HepG2 (cell line): ENCODE measurements around the gene SNX15. TPM values are rescaled to one million over a fixed set of nuclear protein-coding genes. Genes with fewer than 3 reads are reported as not detected.

Experiments
- ARHGAP35 ChIP-seq: sonication (generic); formaldehyde crosslinking; IDR thresholded peaks from 2 replicates; pipeline ENCODE4 v1.9.0; 2022; ENCODE audit warnings: mild to moderate bottlenecking, inconsistent platforms, moderate library complexity, missing genetic modification reagents, borderline replicate concordance
- CHD4 ChIP-seq: fragments of 200-600 bp; sonication (generic); IDR thresholded peaks from 2 replicates; pipeline ENCODE4 v1.7.0; 2017; ENCODE audit warnings: mild to moderate bottlenecking, low read length, borderline replicate concordance
- HMGA1 ChIP-seq: sonication (generic); formaldehyde crosslinking; conservative IDR thresholded peaks from 2 replicates; pipeline ENCODE4 v1.4.0; 2020; ENCODE audit warnings: missing genetic modification reagents
- MYC ChIP-seq: sonication (generic); formaldehyde crosslinking; IDR thresholded peaks from 2 replicates; pipeline ENCODE4 v1.9.0; 2021; ENCODE audit warnings: missing genetic modification reagents, borderline replicate concordance
- NFIC ChIP-seq: IDR thresholded peaks from 2 replicates; pipeline ENCODE4 v1.6.1; 2012; ENCODE audit warnings: mild to moderate bottlenecking, low read length, inconsistent platforms
- NPAS2 ChIP-seq: sonication (generic); formaldehyde crosslinking; IDR thresholded peaks from 2 replicates; pipeline ENCODE4 v1.8.0; 2022; ENCODE audit warnings: mild to moderate bottlenecking, missing genetic modification reagents, borderline replicate concordance
- PITX1 ChIP-seq: sonication (generic); formaldehyde crosslinking; IDR thresholded peaks from 2 replicates; pipeline ENCODE4 v1.5.1; 2020; ENCODE audit warnings: mild to moderate bottlenecking, missing genetic modification reagents
- REL ChIP-seq: sonication (generic); formaldehyde crosslinking; conservative IDR thresholded peaks from 2 replicates; pipeline ENCODE4 v1.8.0; 2022; ENCODE audit warnings: mild to moderate bottlenecking, missing genetic modification reagents, moderate library complexity
- RFXAP ChIP-seq: sonication (generic); formaldehyde crosslinking; IDR thresholded peaks from 2 replicates; pipeline ENCODE4 v1.4.0; 2020; ENCODE audit warnings: missing genetic modification reagents, borderline replicate concordance
- STAG1 ChIP-seq: sonication (generic); formaldehyde crosslinking; IDR thresholded peaks from 2 replicates; pipeline ENCODE4 v1.4.0; 2020; ENCODE audit warnings: missing genetic modification reagents
- YY1 ChIP-seq: IDR thresholded peaks from 2 replicates; pipeline ENCODE4 v1.6.1; 2011; ENCODE audit warnings: low read length, low read depth, moderate library complexity, mild to moderate bottlenecking; ENCODE audit not compliant: insufficient read depth, insufficient replicate concordance
- ZIK1 ChIP-seq: sonication (generic); formaldehyde crosslinking; IDR thresholded peaks from 2 replicates; pipeline ENCODE4 v1.5.0; 2020; ENCODE audit warnings: mild to moderate bottlenecking, low read depth, missing genetic modification reagents, borderline replicate concordance
- ZNF317 ChIP-seq: sonication (generic); formaldehyde crosslinking; IDR thresholded peaks from 2 replicates; pipeline ENCODE4 v1.5.0; 2020; ENCODE audit warnings: mild to moderate bottlenecking, missing genetic modification reagents
- ZNF34 ChIP-seq: sonication (generic); formaldehyde crosslinking; IDR thresholded peaks from 2 replicates; pipeline ENCODE4 v1.4.0; 2020; ENCODE audit warnings: mild to moderate bottlenecking, missing genetic modification reagents, borderline replicate concordance
- ZNF432 ChIP-seq: sonication (generic); formaldehyde crosslinking; IDR thresholded peaks from 2 replicates; pipeline ENCODE4 v1.5.0; 2020; ENCODE audit warnings: missing genetic modification reagents, mild to moderate bottlenecking, borderline replicate concordance
- ZNF446 ChIP-seq: sonication (generic); formaldehyde crosslinking; IDR thresholded peaks from 2 replicates; pipeline ENCODE4 v1.5.0; 2020; ENCODE audit warnings: mild to moderate bottlenecking, missing genetic modification reagents
- ZNF550 ChIP-seq: sonication (generic); formaldehyde crosslinking; IDR thresholded peaks from 2 replicates; pipeline ENCODE4 v1.4.0; 2020; ENCODE audit warnings: mild to moderate bottlenecking, missing genetic modification reagents, borderline replicate concordance
- ZNF569 ChIP-seq: sonication (generic); formaldehyde crosslinking; IDR thresholded peaks from 2 replicates; pipeline ENCODE4 v1.5.0; 2020; ENCODE audit warnings: mild to moderate bottlenecking, missing genetic modification reagents, moderate library complexity, borderline replicate concordance
- ZNF7 ChIP-seq: IDR thresholded peaks from 2 replicates; pipeline ENCODE4 v1.6.1; 2016; ENCODE audit warnings: missing biosample characterization, missing genetic modification reagents
- ZNF772 ChIP-seq: sonication (generic); formaldehyde crosslinking; IDR thresholded peaks from 2 replicates; pipeline ENCODE4 v1.5.0; 2020; ENCODE audit warnings: mild to moderate bottlenecking, missing genetic modification reagents
- ZSCAN12 ChIP-seq: sonication (generic); formaldehyde crosslinking; IDR thresholded peaks from 2 replicates; pipeline ENCODE4 v1.9.0; 2021; ENCODE audit warnings: mild to moderate bottlenecking, missing genetic modification reagents
- polyA plus RNA-seq, 8 experiments: library from polyadenylated mRNA; depleted of rRNA in 3 of 8; stranded (reverse) in 7 of 8; unstranded in 1 of 8; fragments of >200 nt; fragmentation: Illumina TruSeq in 4 of 8; extraction: Trizol in 4 of 8; gene quantifications; 2 replicates each; pipeline versions ENCODE4 v1.2.1 to v1.2.3, GENCODE V29; 2011 to 2016; ENCODE audit warnings: low read depth in 4 of 8, missing spikeins in 1 of 8, mixed read lengths in 1 of 8; ENCODE audit not compliant: insufficient read depth in 1 of 8
- total RNA-seq, 5 experiments: library from RNA; depleted of rRNA; stranded (reverse); fragments of >200 nt; fragmentation: Illumina TruSeq; extraction: Trizol; gene quantifications; 2 replicates each; pipeline ENCODE4 v1.2.3, GENCODE V29; 2016; ENCODE audit warnings: low read depth in 1 of 5
- TF ChIP-seq, protein P1 (sequence below): sonication (generic); formaldehyde crosslinking; IDR thresholded peaks from 2 replicates; pipeline ENCODE4 v1.9.0; 2021; ENCODE audit warnings: missing genetic modification reagents, mild to moderate bottlenecking, borderline replicate concordance
- TF ChIP-seq, protein P2 (sequence below): IDR thresholded peaks from 2 replicates; pipeline ENCODE4 v1.6.1; 2016; ENCODE audit warnings: control low read depth
- TF ChIP-seq, protein P3 (sequence below): sonication (generic); formaldehyde crosslinking; IDR thresholded peaks from 2 replicates; pipeline ENCODE4 v1.5.0; 2020; ENCODE audit warnings: mild to moderate bottlenecking, missing genetic modification reagents, borderline replicate concordance
- TF ChIP-seq, protein P4 (sequence below): sonication (generic); formaldehyde crosslinking; IDR thresholded peaks from 2 replicates; pipeline ENCODE4 v1.8.0; 2022; ENCODE audit warnings: missing genetic modification reagents, mild to moderate bottlenecking, borderline replicate concordance

Gene SNX15
- total and polyA plus RNA-seq, 2 of the 13 experiments (the other 11 are each of a cell fraction or from before 2014, with no cell fraction given) = 19.1 to 22.6 TPM

GRCh38 chr11:65013130-65013887, 13.9 kb upstream of the SNX15 start (continued):
- peak; percentile 75 for TF ChIP-seq STAG1 (CRISPR knock-in tag)
- TF ChIP-seq, protein P1, sequence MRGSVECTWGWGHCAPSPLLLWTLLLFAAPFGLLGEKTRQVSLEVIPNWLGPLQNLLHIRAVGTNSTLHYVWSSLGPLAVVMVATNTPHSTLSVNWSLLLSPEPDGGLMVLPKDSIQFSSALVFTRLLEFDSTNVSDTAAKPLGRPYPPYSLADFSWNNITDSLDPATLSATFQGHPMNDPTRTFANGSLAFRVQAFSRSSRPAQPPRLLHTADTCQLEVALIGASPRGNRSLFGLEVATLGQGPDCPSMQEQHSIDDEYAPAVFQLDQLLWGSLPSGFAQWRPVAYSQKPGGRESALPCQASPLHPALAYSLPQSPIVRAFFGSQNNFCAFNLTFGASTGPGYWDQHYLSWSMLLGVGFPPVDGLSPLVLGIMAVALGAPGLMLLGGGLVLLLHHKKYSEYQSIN (CRISPR knock-in tag) = no peak
- TF ChIP-seq, protein P2, sequence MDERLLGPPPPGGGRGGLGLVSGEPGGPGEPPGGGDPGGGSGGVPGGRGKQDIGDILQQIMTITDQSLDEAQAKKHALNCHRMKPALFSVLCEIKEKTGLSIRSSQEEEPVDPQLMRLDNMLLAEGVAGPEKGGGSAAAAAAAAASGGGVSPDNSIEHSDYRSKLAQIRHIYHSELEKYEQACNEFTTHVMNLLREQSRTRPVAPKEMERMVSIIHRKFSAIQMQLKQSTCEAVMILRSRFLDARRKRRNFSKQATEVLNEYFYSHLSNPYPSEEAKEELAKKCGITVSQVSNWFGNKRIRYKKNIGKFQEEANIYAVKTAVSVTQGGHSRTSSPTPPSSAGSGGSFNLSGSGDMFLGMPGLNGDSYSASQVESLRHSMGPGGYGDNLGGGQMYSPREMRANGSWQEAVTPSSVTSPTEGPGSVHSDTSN (CRISPR knock-in tag) = no peak
- no peak; the same call in 1 of the 2 replicates for TF ChIP-seq ZIK1 (CRISPR knock-in tag)
- no peak for TF ChIP-seq NFIC
- TF ChIP-seq, protein P3, sequence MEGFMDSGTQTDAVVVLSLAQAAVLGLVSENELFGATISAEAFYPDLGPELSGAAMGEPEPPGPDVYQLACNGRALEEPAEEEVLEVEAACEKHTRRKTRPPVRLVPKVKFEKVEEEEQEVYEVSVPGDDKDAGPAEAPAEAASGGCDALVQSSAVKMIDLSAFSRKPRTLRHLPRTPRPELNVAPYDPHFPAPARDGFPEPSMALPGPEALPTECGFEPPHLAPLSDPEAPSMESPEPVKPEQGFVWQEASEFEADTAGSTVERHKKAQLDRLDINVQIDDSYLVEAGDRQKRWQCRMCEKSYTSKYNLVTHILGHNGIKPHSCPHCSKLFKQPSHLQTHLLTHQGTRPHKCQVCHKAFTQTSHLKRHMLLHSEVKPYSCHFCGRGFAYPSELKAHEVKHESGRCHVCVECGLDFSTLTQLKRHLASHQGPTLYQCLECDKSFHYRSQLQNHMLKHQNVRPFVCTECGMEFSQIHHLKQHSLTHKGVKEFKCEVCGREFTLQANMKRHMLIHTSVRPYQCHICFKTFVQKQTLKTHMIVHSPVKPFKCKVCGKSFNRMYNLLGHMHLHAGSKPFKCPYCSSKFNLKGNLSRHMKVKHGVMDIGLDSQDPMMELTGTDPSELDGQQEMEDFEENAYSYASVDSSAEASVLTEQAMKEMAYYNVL (CRISPR knock-in tag) = no peak
- TF ChIP-seq MYC = no peak
- no peak for TF ChIP-seq CHD4
- TF ChIP-seq ZNF7 (CRISPR knock-in tag) = no peak
- no peak; the same call in 1 of the 2 replicates for TF ChIP-seq NPAS2
- TF ChIP-seq ARHGAP35 (CRISPR knock-in tag) = no peak
- TF ChIP-seq ZNF432 (CRISPR knock-in tag) = no peak
- no peak for TF ChIP-seq ZNF550 (CRISPR knock-in tag)
- TF ChIP-seq ZNF317 (CRISPR knock-in tag) = no peak; the same call in 1 of the 2 replicates
- TF ChIP-seq, protein P4, sequence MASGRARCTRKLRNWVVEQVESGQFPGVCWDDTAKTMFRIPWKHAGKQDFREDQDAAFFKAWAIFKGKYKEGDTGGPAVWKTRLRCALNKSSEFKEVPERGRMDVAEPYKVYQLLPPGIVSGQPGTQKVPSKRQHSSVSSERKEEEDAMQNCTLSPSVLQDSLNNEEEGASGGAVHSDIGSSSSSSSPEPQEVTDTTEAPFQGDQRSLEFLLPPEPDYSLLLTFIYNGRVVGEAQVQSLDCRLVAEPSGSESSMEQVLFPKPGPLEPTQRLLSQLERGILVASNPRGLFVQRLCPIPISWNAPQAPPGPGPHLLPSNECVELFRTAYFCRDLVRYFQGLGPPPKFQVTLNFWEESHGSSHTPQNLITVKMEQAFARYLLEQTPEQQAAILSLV (CRISPR knock-in tag) = no peak
- no peak for TF ChIP-seq PITX1 (CRISPR knock-in tag)
- 0 out of 2 replicates have a peak, but pooled peaks have one; percentile 41 for TF ChIP-seq ZNF446 (CRISPR knock-in tag)
- TF ChIP-seq HMGA1 (CRISPR knock-in tag) = no peak
- no peak for TF ChIP-seq RFXAP (CRISPR knock-in tag)
- 0 out of 2 replicates have a peak, but pooled peaks have one; percentile 40 for TF ChIP-seq ZNF569
- TF ChIP-seq YY1 = peak; percentile 19
- TF ChIP-seq ZNF34 (CRISPR knock-in tag) = no peak
- no peak for TF ChIP-seq ZSCAN12 (CRISPR knock-in tag)
- no peak for TF ChIP-seq ZNF772 (CRISPR knock-in tag)
- TF ChIP-seq REL = no peak
